SH-SY5Y (cell line): ENCODE results near the gene SUSD3.

Experiments
- GATA2 ChIP-seq: IDR thresholded peaks from 2 replicates; pipeline ENCODE4 v1.6.1; 2011; ENCODE audit warnings: mild to moderate bottlenecking, low read depth, low read length
- GATA3 ChIP-seq: IDR thresholded peaks from 2 replicates; pipeline ENCODE4 v1.6.1; 2011; ENCODE audit warnings: low read depth, mild to moderate bottlenecking, low read length, moderate library complexity

- TF ChIP-seq GATA2 (no peak), GATA3 (no peak)
These were observed 75.1 kb downstream of the SUSD3 start for GRCh38 chr9:93133681-93134014.
